GM20000 (cell line): ENCODE results near the gene MOSMO.
A peak's percentile ranks its signal among the peaks of the same experiment; 100 is the strongest.

Source experiments
- DNase-seq: peaks from one replicate; pipeline ENCODE4 v3.0.0; 2012; ENCODE audit warnings: low spot score
- CTCF ChIP-seq: IDR thresholded peaks from 2 replicates; pipeline ENCODE4 v1.5.1; 2012; ENCODE audit warnings: mild to moderate bottlenecking, control low read depth; ENCODE audit errors: extremely low read depth, missing control alignments

The MOSMO gene

GRCh38 chr16:22007509-22008214, at the start of gene MOSMO:
TSS of gene MOSMO (plus strand) at chr16:22008111. CDS start at chr16:22008302, 191 bp downstream.
- peak; percentile 95 for DNase-seq
- TF ChIP-seq CTCF, result no peak

- peak; percentile 7 for DNase-seq
- TF ChIP-seq CTCF, result no peak
Measured at GRCh38 chr16:21959050-21959449, 48.9 kb upstream of the MOSMO start.

- DNase-seq, result no peak
- no peak for TF ChIP-seq CTCF
Measured at GRCh38 chr16:21962475-21962874, 45.4 kb upstream of the MOSMO start.

DNA sequence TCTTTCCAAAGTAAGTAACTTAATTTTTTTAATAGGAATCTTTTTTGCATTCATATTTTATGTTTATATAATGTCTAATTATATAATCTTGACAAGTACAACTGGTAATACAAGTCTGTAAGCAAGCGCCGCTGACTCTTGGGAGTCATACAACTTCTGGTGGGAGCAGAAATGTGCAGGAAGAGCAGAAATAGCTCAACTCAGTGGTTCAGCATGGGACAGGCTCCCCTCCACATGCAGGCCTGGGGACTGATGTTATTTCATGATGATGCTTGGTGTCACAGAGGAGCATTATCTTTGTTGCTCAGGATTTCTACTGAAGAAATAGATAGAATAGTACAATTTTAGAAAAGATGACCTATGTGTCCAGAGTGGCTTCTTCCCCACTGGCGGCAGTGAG, 44.0 kb upstream of the MOSMO start:
- DNase-seq, result no peak
- no peak for TF ChIP-seq CTCF

DNA sequence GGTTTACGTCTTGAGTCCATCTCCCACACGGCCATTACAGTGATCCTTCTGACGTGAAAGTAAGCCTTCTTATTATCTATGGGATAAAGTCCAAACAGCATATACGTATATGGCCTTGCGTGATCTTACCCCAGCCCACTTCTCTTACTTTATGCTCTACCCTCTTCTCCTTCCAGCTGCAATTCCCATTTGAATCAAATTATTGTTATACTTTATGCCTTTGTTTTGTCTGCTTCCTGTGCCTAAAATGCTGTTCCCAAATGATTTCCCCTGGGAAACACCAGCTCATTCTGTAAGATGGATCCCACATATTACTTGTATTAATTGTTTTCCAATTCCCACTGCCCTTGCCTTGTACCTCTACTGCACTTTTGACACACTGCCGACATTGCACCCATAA, 43.6 kb upstream of the MOSMO start:
- TF ChIP-seq CTCF, result no peak
- no peak for DNase-seq

- TF ChIP-seq CTCF, result no peak
- no peak for DNase-seq
Measured at GRCh38 chr16:21971856-21972255, 36.1 kb upstream of the MOSMO start.

- TF ChIP-seq CTCF, result no peak
- no peak for DNase-seq
Measured at GRCh38 chr16:21973945-21974344, 34.0 kb upstream of the MOSMO start.
